ENCODE data around the gene SUMO3. TPM values are rescaled to one million over a fixed set of nuclear protein-coding genes. Genes with fewer than 3 reads are reported as not detected.

Gene SUMO3
- total RNA-seq, 2 experiments from 2014 or later = 98.8 to 102 TPM

- Mint-ChIP-seq H3K4me3 (peak overlapping the region; percentile 51), H3K27me3 (ENCODE audit: low read depth) (peaks cover 5% of the 10 kb centered on the region), H3K9me3 (ENCODE audit: insufficient read depth) (peaks cover 20% of the 10 kb centered on the region), H3K36me3 (ENCODE audit: low read depth) (peaks cover 5% of the 10 kb centered on the region), H3K27ac (peak overlapping the region; percentile 64), H3K4me1 (ENCODE audit: low read depth) (peaks cover 17% of the 10 kb centered on the region)
- ChIA-PET CTCF (interaction anchor here (1.0 kb wide), 1 partner anchor 481 kb away, joined by 3 read pairs; the partner anchor contains the start of gene CFAP410), POLR2A (interaction anchor here (1.1 to 1.5 kb wide), 2 partner anchors 18 to 54 kb away, joined by 3 to 4 read pairs; partner anchors contain the start of genes PTTG1IP and UBE2G2)
- ATAC-seq = no peak
- no peak for DNase-seq
Measured at GRCh38 chr21:44819283-44820243, 1.7 kb upstream of the SUMO3 start.

- ChIA-PET CTCF (no interaction called here), POLR2A (interaction anchor here (1.5 kb wide), 1 partner anchor 17 kb away, joined by 3 read pairs; the partner anchor contains the start of gene UBE2G2)
- Mint-ChIP-seq H3K27ac (peak overlapping the region; percentile 64), H3K4me3 (peak overlapping the region; percentile 51), H3K9me3 (ENCODE audit: insufficient read depth) (peaks cover 19% of the 10 kb centered on the region), H3K36me3 (ENCODE audit: low read depth) (peaks cover 3% of the 10 kb centered on the region), H3K27me3 (ENCODE audit: low read depth) (peaks cover 5% of the 10 kb centered on the region), H3K4me1 (ENCODE audit: low read depth) (peaks cover 19% of the 10 kb centered on the region)
- no peak for ATAC-seq
- DNase-seq = no peak
Measured at GRCh38 chr21:44818640-44819011, 764 bp upstream of the SUMO3 start.

DNA sequence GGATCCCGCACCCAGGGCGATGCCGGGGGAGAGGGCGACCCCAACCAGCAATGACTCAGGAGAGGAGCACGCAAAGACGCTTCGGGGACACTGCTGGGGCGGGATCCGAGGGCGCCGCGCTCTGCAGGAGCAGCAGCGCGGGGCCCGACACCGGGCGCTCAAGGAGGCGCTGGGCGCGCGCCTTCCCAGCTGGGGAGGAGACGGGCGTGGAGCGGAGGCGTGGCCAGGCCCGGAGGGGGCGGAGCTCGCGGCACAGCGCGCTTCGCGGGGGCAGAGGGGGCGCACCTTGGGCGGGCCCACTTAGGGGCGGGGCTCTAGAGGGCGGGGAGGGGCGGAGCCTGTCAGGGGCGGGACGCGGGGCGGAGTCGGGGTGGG, 369 bp downstream of the SUMO3 start:
- H3K27ac Mint-ChIP-seq = peak overlapping the region; percentile 20
- H3K36me3 Mint-ChIP-seq (ENCODE audit: low read depth) = peaks cover 6% of the 10 kb centered on the region
- ChIA-PET CTCF (interaction anchor here (0.7 to 1.0 kb wide), 3 partner anchors 16 to 307 kb away, joined by 3 to 5 read pairs (median 4); partner anchors contain the start of gene UBE2G2), POLR2A (interaction anchor here (0.6 to 1.0 kb wide), 2 partner anchors 55 to 111 kb away, joined by 3 to 4 read pairs; no protein-coding TSS in a partner anchor)
- peak overlapping the region; percentile 74 for H3K4me3 Mint-ChIP-seq
- peaks cover 8% of the 10 kb centered on the region for H3K9me3 Mint-ChIP-seq (ENCODE audit: insufficient read depth)
- ATAC-seq (peak; percentile 90), DNase-seq (peak; percentile 95)
- peaks cover 24% of the 10 kb centered on the region for H3K4me1 Mint-ChIP-seq (ENCODE audit: low read depth)
- peaks cover 5% of the 10 kb centered on the region for H3K27me3 Mint-ChIP-seq (ENCODE audit: low read depth)

DNA sequence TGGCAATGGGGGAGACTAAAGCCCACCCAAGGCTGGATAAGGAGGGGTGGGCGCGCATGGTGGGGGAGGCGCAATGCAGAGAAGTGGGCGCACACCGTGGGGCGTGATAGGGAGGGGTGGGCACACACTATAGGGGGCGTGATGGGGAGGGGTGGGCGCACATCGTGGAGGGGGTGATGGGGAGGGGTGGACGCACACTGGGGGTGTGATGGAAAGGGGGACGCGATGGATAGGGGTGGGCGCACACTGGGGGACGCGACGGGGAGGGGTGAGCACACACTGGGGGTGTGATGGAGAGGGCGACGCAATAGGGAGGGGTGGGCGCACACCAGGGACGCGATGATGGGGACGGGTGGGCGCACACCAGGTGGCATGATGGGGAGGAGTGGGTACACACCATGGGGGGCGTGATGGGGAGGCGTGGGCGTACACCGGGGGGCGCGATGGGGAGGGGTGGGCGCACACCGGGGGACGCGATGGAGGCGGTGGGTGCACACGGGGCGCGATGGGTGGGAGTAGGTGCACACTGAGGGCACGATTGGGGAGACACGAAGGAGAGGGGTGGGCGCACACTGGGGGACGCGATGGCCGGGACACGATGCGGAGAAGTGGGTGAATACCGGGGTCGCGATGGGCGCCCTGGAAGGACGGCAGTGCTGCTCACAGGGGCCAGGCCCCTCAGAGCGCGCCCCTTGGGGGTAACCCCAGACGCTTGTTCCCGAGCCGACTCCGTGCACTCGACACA, 929 bp downstream of the SUMO3 start:
- no peak for ATAC-seq
- peaks cover 28% of the 10 kb centered on the region for H3K4me1 Mint-ChIP-seq (ENCODE audit: low read depth)
- ChIA-PET POLR2A (interaction anchor here (0.6 to 1.0 kb wide), 2 partner anchors 55 to 111 kb away, joined by 3 to 4 read pairs; no protein-coding TSS in a partner anchor), CTCF (interaction anchor here (1.0 kb wide), 2 partner anchors 116 to 306 kb away, joined by 3 to 4 read pairs; no protein-coding TSS in a partner anchor)
- peak overlapping the region; percentile 20 for H3K27ac Mint-ChIP-seq
- H3K4me3 Mint-ChIP-seq = peak overlapping the region; percentile 74
- peaks cover 5% of the 10 kb centered on the region for H3K27me3 Mint-ChIP-seq (ENCODE audit: low read depth)
- peaks cover 2% of the 10 kb centered on the region for H3K9me3 Mint-ChIP-seq (ENCODE audit: insufficient read depth)
- DNase-seq = no peak
- peaks cover 3% of the 10 kb centered on the region for H3K36me3 Mint-ChIP-seq (ENCODE audit: low read depth)

DNA sequence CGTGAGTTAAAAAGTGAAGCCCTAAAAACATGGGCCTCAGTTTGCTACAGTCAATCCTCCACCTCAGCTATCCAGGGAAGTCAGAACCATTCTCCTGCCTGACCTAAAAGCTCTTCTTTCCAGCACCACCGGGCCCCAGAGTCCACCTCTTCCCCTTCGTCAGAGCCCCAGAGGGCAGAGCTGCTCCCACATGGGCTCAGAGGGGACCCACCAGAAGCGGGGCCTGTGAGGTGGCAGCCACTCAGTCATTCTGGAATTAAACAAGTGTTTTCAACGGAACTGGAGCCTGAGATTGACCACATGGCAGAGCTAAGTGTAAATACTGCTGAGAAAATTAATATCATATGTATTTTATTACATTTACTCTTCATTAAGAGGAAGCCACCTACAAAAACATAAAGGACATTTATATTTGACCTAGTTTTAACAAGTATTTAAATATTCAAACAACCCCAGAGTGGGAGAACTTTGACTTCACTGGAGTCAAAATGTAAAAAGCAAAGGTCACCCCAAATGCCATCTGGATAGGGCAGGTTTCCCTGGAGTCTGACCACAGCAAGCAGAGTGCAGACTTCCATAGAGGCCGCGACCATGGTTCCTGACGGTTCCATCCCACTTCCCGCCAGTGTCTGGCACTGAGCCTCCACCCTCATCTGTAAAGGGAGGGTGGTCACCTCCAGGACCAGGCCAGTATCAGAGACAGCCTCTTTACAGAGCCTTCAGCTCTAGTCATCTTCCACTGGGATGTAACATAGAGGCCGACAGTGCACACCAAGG, 1.8 kb downstream of the SUMO3 start:
- H3K9me3 Mint-ChIP-seq (ENCODE audit: insufficient read depth) = no peaks in the 10 kb centered on the region
- peaks cover 2% of the 10 kb centered on the region for H3K27me3 Mint-ChIP-seq (ENCODE audit: low read depth)
- H3K36me3 Mint-ChIP-seq (ENCODE audit: low read depth) = peaks cover 8% of the 10 kb centered on the region
- ATAC-seq (no peak), DNase-seq (no peak)
- peak overlapping the region; percentile 72 for H3K4me3 Mint-ChIP-seq
- H3K4me1 Mint-ChIP-seq (ENCODE audit: low read depth) = peaks cover 32% of the 10 kb centered on the region
- ChIA-PET CTCF (interaction anchor here (2.2 to 2.6 kb wide), 2 partner anchors 14 to 23 kb away, joined by 10 to 13 read pairs; partner anchors contain the start of gene UBE2G2), POLR2A (interaction anchor here (0.8 kb wide), 2 partner anchors 15 to 124 kb away, joined by 3 read pairs; no protein-coding TSS in a partner anchor)
- no peak overlapping the region for H3K27ac Mint-ChIP-seq

GRCh38 chr21:44815225-44815624, 2.6 kb downstream of the SUMO3 start:
- Mint-ChIP-seq H3K4me3 (no peak overlapping the region), H3K9me3 (ENCODE audit: insufficient read depth) (no peaks in the 10 kb centered on the region)

DNA sequence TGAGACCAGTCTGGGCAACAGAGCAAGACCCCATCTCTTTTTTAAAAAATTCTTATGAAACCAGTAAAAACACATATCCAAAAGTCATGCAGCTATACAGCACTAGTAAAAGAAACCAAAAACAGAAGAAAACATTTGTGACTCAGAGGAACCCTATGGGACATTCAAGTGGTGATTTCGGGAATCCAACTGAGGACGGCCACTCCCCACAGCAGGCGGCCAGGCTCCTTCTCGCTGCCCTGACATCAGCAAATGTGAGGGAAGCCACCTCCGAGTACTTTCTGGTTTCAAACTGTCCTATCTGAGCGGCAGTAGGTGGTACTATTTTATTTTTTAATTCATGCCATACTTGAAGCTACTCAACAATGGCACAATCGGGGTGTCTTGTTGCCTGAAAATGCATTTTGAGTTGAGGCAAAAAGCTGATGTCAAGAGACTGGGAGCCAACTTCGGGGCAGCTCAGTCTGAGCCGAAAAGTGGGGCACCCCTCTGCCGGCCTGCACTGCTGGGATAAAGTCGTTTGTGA, 3.3 kb downstream of the SUMO3 start:
- Mint-ChIP-seq H3K4me3 (no peak overlapping the region), H3K9me3 (ENCODE audit: insufficient read depth) (no peaks in the 10 kb centered on the region), H3K27me3 (ENCODE audit: low read depth) (peaks cover 2% of the 10 kb centered on the region), H3K27ac (no peak overlapping the region), H3K36me3 (ENCODE audit: low read depth) (peaks cover 14% of the 10 kb centered on the region), H3K4me1 (ENCODE audit: low read depth) (peaks cover 32% of the 10 kb centered on the region)
- POLR2A ChIA-PET = interaction anchor here (2.0 kb wide), 1 partner anchor 12 kb away, joined by 4 read pairs; the partner anchor contains the start of gene UBE2G2
- ATAC-seq (no peak), DNase-seq (no peak)
- CTCF ChIA-PET = interaction anchor here (2.2 to 2.6 kb wide), 2 partner anchors 13 to 21 kb away, joined by 10 to 13 read pairs; partner anchors contain the start of gene UBE2G2

More at GRCh38 chr21:44815225-44815624, 2.6 kb downstream of the SUMO3 start:
- ATAC-seq (no peak), DNase-seq (no peak)
- CTCF ChIA-PET = interaction anchor here (2.2 to 2.6 kb wide), 2 partner anchors 13 to 22 kb away, joined by 10 to 13 read pairs; partner anchors contain the start of gene UBE2G2
- Mint-ChIP-seq H3K27me3 (ENCODE audit: low read depth) (peaks cover 2% of the 10 kb centered on the region), H3K27ac (no peak overlapping the region), H3K4me1 (ENCODE audit: low read depth) (peaks cover 32% of the 10 kb centered on the region), H3K36me3 (ENCODE audit: low read depth) (peaks cover 10% of the 10 kb centered on the region)
- POLR2A ChIA-PET = interaction anchor here (0.8 kb wide), 1 partner anchor 15 kb away, joined by 3 read pairs; no protein-coding TSS in a partner anchor

- H3K4me3 Mint-ChIP-seq = no peak overlapping the region
- H3K27me3 Mint-ChIP-seq (ENCODE audit: low read depth) = no peaks in the 10 kb centered on the region
- H3K27ac Mint-ChIP-seq = no peak overlapping the region
Measured at GRCh38 chr21:44813727-44814126, 4.1 kb downstream of the SUMO3 start.

DNA sequence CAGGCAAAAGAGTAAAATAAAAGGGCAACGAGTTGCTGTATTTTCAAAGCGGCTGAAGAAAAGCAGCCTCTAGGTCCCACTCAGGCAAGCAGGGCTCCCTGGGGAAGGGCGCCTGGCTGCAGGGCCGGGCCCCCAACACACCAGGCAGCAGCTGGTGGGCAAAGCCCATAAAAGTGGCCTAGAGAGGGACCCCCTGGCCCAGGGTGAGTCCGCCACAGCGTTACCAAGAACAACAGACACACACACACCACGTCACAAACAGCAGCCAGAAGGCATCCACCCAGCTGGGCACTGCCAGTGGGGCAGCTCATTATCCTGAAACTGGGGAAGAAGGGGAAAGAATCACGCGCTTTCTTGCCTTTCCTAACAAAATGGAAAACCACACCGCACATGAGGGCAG, 4.7 kb downstream of the SUMO3 start:
- H3K36me3 Mint-ChIP-seq (ENCODE audit: low read depth) = peaks cover 21% of the 10 kb centered on the region

More at GRCh38 chr21:44813727-44814126, 4.1 kb downstream of the SUMO3 start:
- no peak for DNase-seq
- peaks cover 19% of the 10 kb centered on the region for H3K36me3 Mint-ChIP-seq (ENCODE audit: low read depth)
- ChIA-PET CTCF (interaction anchor here (1.1 to 2.6 kb wide), 4 partner anchors 12 to 20 kb away, joined by 3 to 13 read pairs (median 7); partner anchors contain the start of gene UBE2G2), POLR2A (interaction anchor here (2.0 kb wide), 1 partner anchor 12 kb away, joined by 4 read pairs; the partner anchor contains the start of gene UBE2G2)
- no peaks in the 10 kb centered on the region for H3K9me3 Mint-ChIP-seq (ENCODE audit: insufficient read depth)
- no peak for ATAC-seq
- peaks cover 32% of the 10 kb centered on the region for H3K4me1 Mint-ChIP-seq (ENCODE audit: low read depth)

GRCh38 chr21:44812640-44813039, 5.2 kb downstream of the SUMO3 start:
- H3K27me3 Mint-ChIP-seq (ENCODE audit: low read depth) = no peaks in the 10 kb centered on the region
- POLR2A ChIA-PET = interaction anchor here (1.0 to 2.0 kb wide), 2 partner anchors 10 to 74 kb away, joined by 3 to 4 read pairs; partner anchors contain the start of gene UBE2G2
- peaks cover 32% of the 10 kb centered on the region for H3K4me1 Mint-ChIP-seq (ENCODE audit: low read depth)
- CTCF ChIA-PET = interaction anchor here (1.1 to 1.7 kb wide), 3 partner anchors 11 to 13 kb away, joined by 3 to 4 read pairs (median 4); partner anchors contain the start of gene UBE2G2
- peaks cover 21% of the 10 kb centered on the region for H3K36me3 Mint-ChIP-seq (ENCODE audit: low read depth)
- DNase-seq (no peak), ATAC-seq (no peak)
- H3K4me3 Mint-ChIP-seq = no peak overlapping the region
- H3K27ac Mint-ChIP-seq = no peak overlapping the region
- H3K9me3 Mint-ChIP-seq (ENCODE audit: insufficient read depth) = no peaks in the 10 kb centered on the region

More for the DNA sequence above, 4.7 kb downstream of the SUMO3 start:
- CTCF ChIA-PET = interaction anchor here (1.1 to 1.7 kb wide), 3 partner anchors 12 to 14 kb away, joined by 3 to 4 read pairs (median 4); partner anchors contain the start of gene UBE2G2
- Mint-ChIP-seq H3K4me1 (ENCODE audit: low read depth) (peaks cover 32% of the 10 kb centered on the region), H3K27ac (no peak overlapping the region), H3K27me3 (ENCODE audit: low read depth) (no peaks in the 10 kb centered on the region), H3K9me3 (ENCODE audit: insufficient read depth) (no peaks in the 10 kb centered on the region), H3K4me3 (no peak overlapping the region)
- POLR2A ChIA-PET = interaction anchor here (1.0 to 2.0 kb wide), 2 partner anchors 11 to 74 kb away, joined by 3 to 4 read pairs; partner anchors contain the start of gene UBE2G2
- DNase-seq (no peak), ATAC-seq (no peak)

Measured in activated CD8-positive, alpha-beta T cell treated with anti-CD3 and anti-CD28 coated beads, Interleukin-2, amount 10 ng/mL, durations not matched to agents 7 days and 5 days (primary cell).